ENCODE results near the gene MTHFD1. TPM values are rescaled to one million over a fixed set of nuclear protein-coding genes. Genes with fewer than 3 reads are reported as not detected.
A peak's percentile ranks its signal among the peaks of the same experiment; 100 is the strongest.
"Not testable (repeated sequence)": the region's sequence is repeated elsewhere in the genome, so short reads cannot be mapped to it uniquely, and the experiment has no call there.

The MTHFD1 gene
- polyA plus RNA-seq (2013, experiment 1 of 2): 52.3 TPM
- 52.0 TPM for polyA plus RNA-seq (2013, experiment 2 of 2)

GRCh38 chr14:64387782-64388532 is at the start of gene MTHFD1:
Gene MTHFD1, plus strand, starts transcription at chr14:64388353. Its CDS starts 75 bp downstream, at chr14:64388428.
- peak within 1 kb of the TSS; percentile 79 for H3K4me3 ChIP-seq (ENCODE audit: extremely low read depth, insufficient read depth, low read length, poor library complexity, severe bottlenecking)
- H3K9me3 ChIP-seq (ENCODE audit: control insufficient read depth, low read length): no peaks in the 10 kb centered on the region
- peak within 1 kb of the TSS; percentile 89 for H3K27ac ChIP-seq (ENCODE audit: low read depth, low read length, severe bottlenecking)
- H3K4me1 ChIP-seq (ENCODE audit: control insufficient read depth, insufficient read depth, low read length, poor library complexity, severe bottlenecking): peaks cover 3% of the 10 kb centered on the region
- 0% methylated on average over 41 to 49 of the region's 58 CpGs for WGBS, 2 experiments (ENCODE audit: insufficient coverage in 2 of 2)
- H3K36me3 ChIP-seq (ENCODE audit: control insufficient read depth, insufficient read depth, low read length): peaks cover 23% of the 10 kb centered on the region

- WGBS, 2 experiments (ENCODE audit: insufficient coverage in 2 of 2): 1 to 2% methylated on average over 33 to 34 of the region's 49 CpGs
- H3K4me1 ChIP-seq (ENCODE audit: control insufficient read depth, insufficient read depth, low read length, poor library complexity, severe bottlenecking): no peaks in the 10 kb centered on the region
- peak overlapping the region; percentile 69 for H3K4me3 ChIP-seq (ENCODE audit: extremely low read depth, insufficient read depth, low read length, poor library complexity, severe bottlenecking)
- H3K9me3 ChIP-seq (ENCODE audit: control insufficient read depth, low read length): peaks cover 14% of the 10 kb centered on the region
- no peaks in the 10 kb centered on the region for H3K36me3 ChIP-seq (ENCODE audit: control insufficient read depth, insufficient read depth, low read length)
- peak overlapping the region; percentile 61 for H3K27ac ChIP-seq (ENCODE audit: low read depth, low read length, severe bottlenecking)
Measured at GRCh38 chr14:64338616-64339316, 49.4 kb upstream of the MTHFD1 start.

- WGBS, 2 experiments (ENCODE audit: insufficient coverage in 2 of 2): 84 to 89% methylated on average over 4 to 7 of the region's 8 CpGs
- Histone ChIP-seq H3K9me3 (ENCODE audit: control insufficient read depth, low read length) (peaks cover 14% of the 10 kb centered on the region), H3K4me1 (ENCODE audit: control insufficient read depth, insufficient read depth, low read length, poor library complexity, severe bottlenecking) (no peaks in the 10 kb centered on the region), H3K27ac (ENCODE audit: low read depth, low read length, severe bottlenecking) (no peak overlapping the region), H3K36me3 (ENCODE audit: control insufficient read depth, insufficient read depth, low read length) (no peaks in the 10 kb centered on the region), H3K4me3 (ENCODE audit: extremely low read depth, insufficient read depth, low read length, poor library complexity, severe bottlenecking) (no peak overlapping the region)
Measured at GRCh38 chr14:64340560-64341196, 47.5 kb upstream of the MTHFD1 start.

- Histone ChIP-seq H3K4me1 (ENCODE audit: control insufficient read depth, insufficient read depth, low read length, poor library complexity, severe bottlenecking) (no peaks in the 10 kb centered on the region), H3K9me3 (ENCODE audit: control insufficient read depth, low read length) (no peaks in the 10 kb centered on the region), H3K36me3 (ENCODE audit: control insufficient read depth, insufficient read depth, low read length) (no peaks in the 10 kb centered on the region), H3K4me3 (ENCODE audit: extremely low read depth, insufficient read depth, low read length, poor library complexity, severe bottlenecking) (no peak overlapping the region), H3K27ac (ENCODE audit: low read depth, low read length, severe bottlenecking) (no peak overlapping the region)
- 90 to 100% methylated on average over 2 to 3 of the region's 3 CpGs for WGBS, 2 experiments (ENCODE audit: insufficient coverage in 2 of 2)
Measured at GRCh38 chr14:64347748-64348147, 40.4 kb upstream of the MTHFD1 start.

GRCh38 chr14:64349741-64350490 is 38.2 kb upstream of the MTHFD1 start:
- Histone ChIP-seq H3K9me3 (ENCODE audit: control insufficient read depth, low read length) (no peaks in the 10 kb centered on the region), H3K4me1 (ENCODE audit: control insufficient read depth, insufficient read depth, low read length, poor library complexity, severe bottlenecking) (no peaks in the 10 kb centered on the region), H3K4me3 (ENCODE audit: extremely low read depth, insufficient read depth, low read length, poor library complexity, severe bottlenecking) (no peak overlapping the region), H3K36me3 (ENCODE audit: control insufficient read depth, insufficient read depth, low read length) (no peaks in the 10 kb centered on the region), H3K27ac (ENCODE audit: low read depth, low read length, severe bottlenecking) (no peak overlapping the region)
- 87 to 100% methylated on average over 1 to 2 of the region's 6 CpGs for WGBS, 2 experiments (ENCODE audit: insufficient coverage in 2 of 2)

- Histone ChIP-seq H3K36me3 (ENCODE audit: control insufficient read depth, insufficient read depth, low read length) (no peaks in the 10 kb centered on the region), H3K4me3 (ENCODE audit: extremely low read depth, insufficient read depth, low read length, poor library complexity, severe bottlenecking) (no peak overlapping the region), H3K27ac (ENCODE audit: low read depth, low read length, severe bottlenecking) (no peak overlapping the region), H3K4me1 (ENCODE audit: control insufficient read depth, insufficient read depth, low read length, poor library complexity, severe bottlenecking) (peaks cover 11% of the 10 kb centered on the region), H3K9me3 (ENCODE audit: control insufficient read depth, low read length) (no peaks in the 10 kb centered on the region)
- 81 to 95% methylated on average over 1 to 2 of the region's 3 CpGs for WGBS, 2 experiments (ENCODE audit: insufficient coverage in 2 of 2)
Measured at GRCh38 chr14:64363265-64363846, 24.8 kb upstream of the MTHFD1 start.

GRCh38 chr14:64364907-64365306 is 23.2 kb upstream of the MTHFD1 start:
- H3K27ac ChIP-seq (ENCODE audit: low read depth, low read length, severe bottlenecking): no peak overlapping the region
- H3K36me3 ChIP-seq (ENCODE audit: control insufficient read depth, insufficient read depth, low read length): no peaks in the 10 kb centered on the region
- WGBS, 2 experiments (ENCODE audit: insufficient coverage in 2 of 2): 86 to 88% methylated on average over 1 of the region's 3 CpGs
- no peak overlapping the region for H3K4me3 ChIP-seq (ENCODE audit: extremely low read depth, insufficient read depth, low read length, poor library complexity, severe bottlenecking)
- H3K4me1 ChIP-seq (ENCODE audit: control insufficient read depth, insufficient read depth, low read length, poor library complexity, severe bottlenecking): peaks cover 11% of the 10 kb centered on the region
- H3K9me3 ChIP-seq (ENCODE audit: control insufficient read depth, low read length): no peaks in the 10 kb centered on the region

GRCh38 chr14:64365358-64365889 is 22.7 kb upstream of the MTHFD1 start:
- H3K4me3 ChIP-seq (ENCODE audit: extremely low read depth, insufficient read depth, low read length, poor library complexity, severe bottlenecking); H3K9me3 ChIP-seq (ENCODE audit: control insufficient read depth, low read length); H3K27ac ChIP-seq (ENCODE audit: low read depth, low read length, severe bottlenecking); H3K36me3 ChIP-seq (ENCODE audit: control insufficient read depth, insufficient read depth, low read length): not testable (repeated sequence)
- 97 to 98% methylated on average over 5 to 6 of the region's 9 CpGs for WGBS, 2 experiments (ENCODE audit: insufficient coverage in 2 of 2)
- H3K4me1 ChIP-seq (ENCODE audit: control insufficient read depth, insufficient read depth, low read length, poor library complexity, severe bottlenecking): peaks cover 11% of the 10 kb centered on the region

GRCh38 chr14:64369201-64369600 is 19.0 kb upstream of the MTHFD1 start:
- H3K36me3 ChIP-seq (ENCODE audit: control insufficient read depth, insufficient read depth, low read length): no peaks in the 10 kb centered on the region
- H3K9me3 ChIP-seq (ENCODE audit: control insufficient read depth, low read length): no peaks in the 10 kb centered on the region
- H3K4me1 ChIP-seq (ENCODE audit: control insufficient read depth, insufficient read depth, low read length, poor library complexity, severe bottlenecking): no peaks in the 10 kb centered on the region
- H3K27ac ChIP-seq (ENCODE audit: low read depth, low read length, severe bottlenecking): no peak overlapping the region
- no CpG with 5 or more reads among the region's 2 CpGs for WGBS, 2 experiments (ENCODE audit: insufficient coverage in 2 of 2)
- H3K4me3 ChIP-seq (ENCODE audit: extremely low read depth, insufficient read depth, low read length, poor library complexity, severe bottlenecking): no peak overlapping the region
